ENCODE data around the gene PPP1R1C. TPM values are rescaled to one million over a fixed set of nuclear protein-coding genes. Genes with fewer than 3 reads are reported as not detected.
A peak's percentile ranks its signal among the peaks of the same experiment; 100 is the strongest.

Gene PPP1R1C
- total RNA-seq, 1 experiment from 2014 or later: 3.4 TPM

DNA sequence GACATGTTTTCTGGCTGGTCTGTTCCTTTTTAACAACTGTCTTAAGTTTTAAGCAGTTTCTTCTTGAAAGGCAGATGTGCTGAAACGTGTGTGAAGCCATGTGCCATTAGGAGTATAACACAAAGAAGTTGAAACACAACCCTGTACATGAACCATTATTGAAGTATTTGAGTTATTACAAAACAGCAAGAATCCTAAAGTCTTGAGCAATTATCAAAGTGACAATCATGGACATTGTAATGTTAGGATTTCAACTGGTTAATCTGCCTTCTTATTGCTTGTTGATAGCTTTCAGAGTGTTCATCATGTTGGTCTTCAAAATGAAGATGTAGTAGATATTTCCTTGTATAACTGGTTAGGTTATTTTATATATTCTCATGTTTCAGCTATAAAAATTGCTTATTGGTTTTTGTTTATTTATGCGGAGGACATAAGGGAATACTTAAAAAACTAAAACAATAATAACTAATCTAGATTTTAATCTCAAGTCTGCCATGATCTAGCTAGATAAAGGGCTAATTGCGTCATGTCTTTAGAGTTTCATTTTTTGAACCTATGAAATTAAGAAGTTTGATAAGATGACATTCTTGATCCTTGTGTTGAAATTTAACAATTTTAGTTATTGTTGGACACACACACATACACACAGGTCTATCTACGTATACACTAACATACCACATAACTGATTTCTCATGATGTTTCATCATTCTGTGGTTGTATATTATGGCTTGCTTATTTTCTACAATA, 21.1 kb downstream of the PPP1R1C start:
- Mint-ChIP-seq H3K27ac (no peak overlapping the region), H3K27me3 (ENCODE audit: low read depth) (no peaks in the 10 kb centered on the region), H3K9me3 (peaks cover 22% of the 10 kb centered on the region), H3K4me3 (no peak overlapping the region), H3K36me3 (no peaks in the 10 kb centered on the region), H3K4me1 (no peaks in the 10 kb centered on the region)
- ATAC-seq (no peak), DNase-seq (ENCODE audit: low spot score) (no peak)
- POLR2A ChIA-PET: no interaction called here
- TF ChIP-seq, protein P1, sequence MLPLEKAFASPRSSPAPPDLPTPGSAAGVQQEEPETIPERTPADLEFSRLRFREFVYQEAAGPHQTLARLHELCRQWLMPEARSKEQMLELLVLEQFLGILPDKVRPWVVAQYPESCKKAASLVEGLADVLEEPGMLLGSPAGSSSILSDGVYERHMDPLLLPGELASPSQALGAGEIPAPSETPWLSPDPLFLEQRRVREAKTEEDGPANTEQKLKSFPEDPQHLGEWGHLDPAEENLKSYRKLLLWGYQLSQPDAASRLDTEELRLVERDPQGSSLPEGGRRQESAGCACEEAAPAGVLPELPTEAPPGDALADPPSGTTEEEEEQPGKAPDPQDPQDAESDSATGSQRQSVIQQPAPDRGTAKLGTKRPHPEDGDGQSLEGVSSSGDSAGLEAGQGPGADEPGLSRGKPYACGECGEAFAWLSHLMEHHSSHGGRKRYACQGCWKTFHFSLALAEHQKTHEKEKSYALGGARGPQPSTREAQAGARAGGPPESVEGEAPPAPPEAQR (CRISPR knock-in tag; IDR thresholded peaks at IDR 0.05): no peak
- TF ChIP-seq ATF6 (CRISPR knock-in tag; IDR thresholded peaks at IDR 0.05): no peak
- TF ChIP-seq, protein P2, sequence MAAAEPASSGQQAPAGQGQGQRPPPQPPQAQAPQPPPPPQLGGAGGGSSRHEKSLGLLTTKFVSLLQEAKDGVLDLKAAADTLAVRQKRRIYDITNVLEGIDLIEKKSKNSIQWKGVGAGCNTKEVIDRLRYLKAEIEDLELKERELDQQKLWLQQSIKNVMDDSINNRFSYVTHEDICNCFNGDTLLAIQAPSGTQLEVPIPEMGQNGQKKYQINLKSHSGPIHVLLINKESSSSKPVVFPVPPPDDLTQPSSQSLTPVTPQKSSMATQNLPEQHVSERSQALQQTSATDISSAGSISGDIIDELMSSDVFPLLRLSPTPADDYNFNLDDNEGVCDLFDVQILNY (CRISPR knock-in tag; IDR thresholded peaks at IDR 0.05): no peak
- CTCF ChIA-PET: no interaction called here

- no peaks in the 10 kb centered on the region for H3K27me3 Mint-ChIP-seq (ENCODE audit: low read depth)
- TF ChIP-seq ELF4 (CRISPR knock-in tag; IDR thresholded peaks at IDR 0.05; ENCODE audit: low read depth) (no peak), ZNF219 (CRISPR knock-in tag; IDR thresholded peaks at IDR 0.05; ENCODE audit: borderline replicate concordance) (no peak), ZNF396 (CRISPR knock-in tag; IDR thresholded peaks at IDR 0.05; ENCODE audit: borderline replicate concordance) (no peak)
- TF ChIP-seq, protein P3, sequence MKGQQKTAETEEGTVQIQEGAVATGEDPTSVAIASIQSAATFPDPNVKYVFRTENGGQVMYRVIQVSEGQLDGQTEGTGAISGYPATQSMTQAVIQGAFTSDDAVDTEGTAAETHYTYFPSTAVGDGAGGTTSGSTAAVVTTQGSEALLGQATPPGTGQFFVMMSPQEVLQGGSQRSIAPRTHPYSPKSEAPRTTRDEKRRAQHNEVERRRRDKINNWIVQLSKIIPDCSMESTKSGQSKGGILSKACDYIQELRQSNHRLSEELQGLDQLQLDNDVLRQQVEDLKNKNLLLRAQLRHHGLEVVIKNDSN (CRISPR knock-in tag; IDR thresholded peaks at IDR 0.05): no peak
- TF ChIP-seq, protein P4, sequence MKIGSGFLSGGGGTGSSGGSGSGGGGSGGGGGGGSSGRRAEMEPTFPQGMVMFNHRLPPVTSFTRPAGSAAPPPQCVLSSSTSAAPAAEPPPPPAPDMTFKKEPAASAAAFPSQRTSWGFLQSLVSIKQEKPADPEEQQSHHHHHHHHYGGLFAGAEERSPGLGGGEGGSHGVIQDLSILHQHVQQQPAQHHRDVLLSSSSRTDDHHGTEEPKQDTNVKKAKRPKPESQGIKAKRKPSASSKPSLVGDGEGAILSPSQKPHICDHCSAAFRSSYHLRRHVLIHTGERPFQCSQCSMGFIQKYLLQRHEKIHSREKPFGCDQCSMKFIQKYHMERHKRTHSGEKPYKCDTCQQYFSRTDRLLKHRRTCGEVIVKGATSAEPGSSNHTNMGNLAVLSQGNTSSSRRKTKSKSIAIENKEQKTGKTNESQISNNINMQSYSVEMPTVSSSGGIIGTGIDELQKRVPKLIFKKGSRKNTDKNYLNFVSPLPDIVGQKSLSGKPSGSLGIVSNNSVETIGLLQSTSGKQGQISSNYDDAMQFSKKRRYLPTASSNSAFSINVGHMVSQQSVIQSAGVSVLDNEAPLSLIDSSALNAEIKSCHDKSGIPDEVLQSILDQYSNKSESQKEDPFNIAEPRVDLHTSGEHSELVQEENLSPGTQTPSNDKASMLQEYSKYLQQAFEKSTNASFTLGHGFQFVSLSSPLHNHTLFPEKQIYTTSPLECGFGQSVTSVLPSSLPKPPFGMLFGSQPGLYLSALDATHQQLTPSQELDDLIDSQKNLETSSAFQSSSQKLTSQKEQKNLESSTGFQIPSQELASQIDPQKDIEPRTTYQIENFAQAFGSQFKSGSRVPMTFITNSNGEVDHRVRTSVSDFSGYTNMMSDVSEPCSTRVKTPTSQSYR (CRISPR knock-in tag; IDR thresholded peaks at IDR 0.05): no peak
- TF ChIP-seq, protein P5, sequence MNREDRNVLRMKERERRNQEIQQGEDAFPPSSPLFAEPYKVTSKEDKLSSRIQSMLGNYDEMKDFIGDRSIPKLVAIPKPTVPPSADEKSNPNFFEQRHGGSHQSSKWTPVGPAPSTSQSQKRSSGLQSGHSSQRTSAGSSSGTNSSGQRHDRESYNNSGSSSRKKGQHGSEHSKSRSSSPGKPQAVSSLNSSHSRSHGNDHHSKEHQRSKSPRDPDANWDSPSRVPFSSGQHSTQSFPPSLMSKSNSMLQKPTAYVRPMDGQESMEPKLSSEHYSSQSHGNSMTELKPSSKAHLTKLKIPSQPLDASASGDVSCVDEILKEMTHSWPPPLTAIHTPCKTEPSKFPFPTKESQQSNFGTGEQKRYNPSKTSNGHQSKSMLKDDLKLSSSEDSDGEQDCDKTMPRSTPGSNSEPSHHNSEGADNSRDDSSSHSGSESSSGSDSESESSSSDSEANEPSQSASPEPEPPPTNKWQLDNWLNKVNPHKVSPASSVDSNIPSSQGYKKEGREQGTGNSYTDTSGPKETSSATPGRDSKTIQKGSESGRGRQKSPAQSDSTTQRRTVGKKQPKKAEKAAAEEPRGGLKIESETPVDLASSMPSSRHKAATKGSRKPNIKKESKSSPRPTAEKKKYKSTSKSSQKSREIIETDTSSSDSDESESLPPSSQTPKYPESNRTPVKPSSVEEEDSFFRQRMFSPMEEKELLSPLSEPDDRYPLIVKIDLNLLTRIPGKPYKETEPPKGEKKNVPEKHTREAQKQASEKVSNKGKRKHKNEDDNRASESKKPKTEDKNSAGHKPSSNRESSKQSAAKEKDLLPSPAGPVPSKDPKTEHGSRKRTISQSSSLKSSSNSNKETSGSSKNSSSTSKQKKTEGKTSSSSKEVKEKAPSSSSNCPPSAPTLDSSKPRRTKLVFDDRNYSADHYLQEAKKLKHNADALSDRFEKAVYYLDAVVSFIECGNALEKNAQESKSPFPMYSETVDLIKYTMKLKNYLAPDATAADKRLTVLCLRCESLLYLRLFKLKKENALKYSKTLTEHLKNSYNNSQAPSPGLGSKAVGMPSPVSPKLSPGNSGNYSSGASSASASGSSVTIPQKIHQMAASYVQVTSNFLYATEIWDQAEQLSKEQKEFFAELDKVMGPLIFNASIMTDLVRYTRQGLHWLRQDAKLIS (CRISPR knock-in tag; IDR thresholded peaks at IDR 0.05; ENCODE audit: borderline replicate concordance): no peak
- POLR2A ChIA-PET: no interaction called here
- H3K27ac Mint-ChIP-seq: no peak overlapping the region
- DNase-seq (ENCODE audit: low spot score) (no peak), ATAC-seq (peak; percentile 98)
- CTCF ChIA-PET: interaction anchor here (0.6 to 1.1 kb wide), 2 partner anchors 63 to 110 kb away, joined by 3 read pairs; no protein-coding TSS in a partner anchor
- 0 out of 2 replicates have a peak, but pooled peaks cover 3% of the 10 kb centered on the region for H3K36me3 Mint-ChIP-seq
- H3K4me1 Mint-ChIP-seq: peaks cover 3% of the 10 kb centered on the region; the same call in 1 of the 2 replicates
- no peak overlapping the region for H3K4me3 Mint-ChIP-seq
- H3K9me3 Mint-ChIP-seq: peaks cover 53% of the 10 kb centered on the region
Measured at GRCh38 chr2:182014284-182014683, 28.6 kb downstream of the PPP1R1C start.
